ENCODE data around the gene ODAD4.

DNA sequence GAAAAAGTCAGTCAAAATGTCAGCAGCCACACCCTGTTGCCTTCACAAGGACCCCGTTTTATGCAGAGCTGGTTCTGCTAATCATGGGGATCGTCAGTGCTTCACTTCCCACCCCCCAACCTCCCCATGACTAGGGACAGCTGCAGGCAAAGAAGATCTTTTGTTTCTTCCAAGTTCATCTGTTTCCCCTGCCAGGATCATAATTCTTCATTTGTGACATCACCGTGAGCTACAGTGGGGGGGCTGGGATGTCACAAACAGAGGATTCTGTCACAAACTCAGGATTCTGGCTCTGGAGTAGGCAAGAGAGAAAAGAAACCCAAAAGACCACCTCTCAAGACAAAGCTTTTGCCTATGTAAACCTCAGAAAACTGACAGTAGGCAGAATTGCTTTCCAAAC is 62.2 kb downstream of the ODAD4 start:
- TF ChIP-seq MAX (IDR thresholded peaks at IDR 0.05) (no peak), EGR1 (IDR thresholded peaks at IDR 0.05; ENCODE audit: low read depth in 2 of 2) (no peak), HNF4G (IDR thresholded peaks at IDR 0.05) (no peak), CTCF (IDR thresholded peaks at IDR 0.05; ENCODE audit: low read depth, low read length, missing input control) (no peak), FOXA1 (IDR thresholded peaks at IDR 0.05) (no peak), YY1 (IDR thresholded peaks at IDR 0.05) (no peak), RAD21 (IDR thresholded peaks at IDR 0.05) (no peak), TAF1 (conservative IDR thresholded peaks at IDR 0.05) (no peak), SP1 (IDR thresholded peaks at IDR 0.05) (no peak)
- TF ChIP-seq, protein P1, sequence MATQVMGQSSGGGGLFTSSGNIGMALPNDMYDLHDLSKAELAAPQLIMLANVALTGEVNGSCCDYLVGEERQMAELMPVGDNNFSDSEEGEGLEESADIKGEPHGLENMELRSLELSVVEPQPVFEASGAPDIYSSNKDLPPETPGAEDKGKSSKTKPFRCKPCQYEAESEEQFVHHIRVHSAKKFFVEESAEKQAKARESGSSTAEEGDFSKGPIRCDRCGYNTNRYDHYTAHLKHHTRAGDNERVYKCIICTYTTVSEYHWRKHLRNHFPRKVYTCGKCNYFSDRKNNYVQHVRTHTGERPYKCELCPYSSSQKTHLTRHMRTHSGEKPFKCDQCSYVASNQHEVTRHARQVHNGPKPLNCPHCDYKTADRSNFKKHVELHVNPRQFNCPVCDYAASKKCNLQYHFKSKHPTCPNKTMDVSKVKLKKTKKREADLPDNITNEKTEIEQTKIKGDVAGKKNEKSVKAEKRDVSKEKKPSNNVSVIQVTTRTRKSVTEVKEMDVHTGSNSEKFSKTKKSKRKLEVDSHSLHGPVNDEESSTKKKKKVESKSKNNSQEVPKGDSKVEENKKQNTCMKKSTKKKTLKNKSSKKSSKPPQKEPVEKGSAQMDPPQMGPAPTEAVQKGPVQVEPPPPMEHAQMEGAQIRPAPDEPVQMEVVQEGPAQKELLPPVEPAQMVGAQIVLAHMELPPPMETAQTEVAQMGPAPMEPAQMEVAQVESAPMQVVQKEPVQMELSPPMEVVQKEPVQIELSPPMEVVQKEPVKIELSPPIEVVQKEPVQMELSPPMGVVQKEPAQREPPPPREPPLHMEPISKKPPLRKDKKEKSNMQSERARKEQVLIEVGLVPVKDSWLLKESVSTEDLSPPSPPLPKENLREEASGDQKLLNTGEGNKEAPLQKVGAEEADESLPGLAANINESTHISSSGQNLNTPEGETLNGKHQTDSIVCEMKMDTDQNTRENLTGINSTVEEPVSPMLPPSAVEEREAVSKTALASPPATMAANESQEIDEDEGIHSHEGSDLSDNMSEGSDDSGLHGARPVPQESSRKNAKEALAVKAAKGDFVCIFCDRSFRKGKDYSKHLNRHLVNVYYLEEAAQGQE (IDR thresholded peaks at IDR 0.05) = no peak
- TF ChIP-seq, protein P2, sequence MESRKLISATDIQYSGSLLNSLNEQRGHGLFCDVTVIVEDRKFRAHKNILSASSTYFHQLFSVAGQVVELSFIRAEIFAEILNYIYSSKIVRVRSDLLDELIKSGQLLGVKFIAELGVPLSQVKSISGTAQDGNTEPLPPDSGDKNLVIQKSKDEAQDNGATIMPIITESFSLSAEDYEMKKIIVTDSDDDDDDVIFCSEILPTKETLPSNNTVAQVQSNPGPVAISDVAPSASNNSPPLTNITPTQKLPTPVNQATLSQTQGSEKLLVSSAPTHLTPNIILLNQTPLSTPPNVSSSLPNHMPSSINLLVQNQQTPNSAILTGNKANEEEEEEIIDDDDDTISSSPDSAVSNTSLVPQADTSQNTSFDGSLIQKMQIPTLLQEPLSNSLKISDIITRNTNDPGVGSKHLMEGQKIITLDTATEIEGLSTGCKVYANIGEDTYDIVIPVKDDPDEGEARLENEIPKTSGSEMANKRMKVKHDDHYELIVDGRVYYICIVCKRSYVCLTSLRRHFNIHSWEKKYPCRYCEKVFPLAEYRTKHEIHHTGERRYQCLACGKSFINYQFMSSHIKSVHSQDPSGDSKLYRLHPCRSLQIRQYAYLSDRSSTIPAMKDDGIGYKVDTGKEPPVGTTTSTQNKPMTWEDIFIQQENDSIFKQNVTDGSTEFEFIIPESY (IDR thresholded peaks at IDR 0.05) = no peak

Data from liver (tissue), 3 donors.